MM.1S (cell line): ENCODE results near the gene RPS6KA2.

Experiments
- DNase-seq: peaks from one replicate; pipeline ENCODE4 v3.0.0-alpha.2; 2015
- H2AFZ ChIP-seq: fragments of 300-600 bp; sonication (generic); 2 replicates; pipeline ENCODE4 v1.6.0; 2016; ENCODE audit warnings: antibody characterized with exemption, low read length
- H3F3A ChIP-seq: fragments of 300-600 bp; sonication (generic); 2 replicates; pipeline ENCODE4 v1.6.1; 2016; ENCODE audit warnings: mild to moderate bottlenecking, antibody characterized with exemption, low read length, moderate library complexity, mixed read lengths; ENCODE audit not compliant: insufficient read depth
- H3K27ac ChIP-seq: fragments of 300-600 bp; sonication (generic); 2 replicates; pipeline ENCODE4 v1.5.1; 2016; ENCODE audit warnings: mild to moderate bottlenecking, low read length
- H3K27me3 ChIP-seq: fragments of 300-600 bp; sonication (generic); replicated peaks from 2 replicates; pipeline ENCODE4 v1.6.0; 2016; ENCODE audit warnings: low read length; ENCODE audit not compliant: insufficient read depth
- H3K36me3 ChIP-seq: fragments of 300-600 bp; sonication (generic); replicated peaks from 2 replicates; pipeline ENCODE4 v1.6.1; 2016; ENCODE audit warnings: mild to moderate bottlenecking, low read length, mixed read lengths; ENCODE audit not compliant: insufficient read depth
- H3K4me1 ChIP-seq: fragments of 300-600 bp; sonication (generic); 2 replicates; pipeline ENCODE4 v1.6.1; 2016; ENCODE audit warnings: low read length, mixed read lengths
- H3K4me2 ChIP-seq: fragments of 300-600 bp; sonication (generic); 2 replicates; pipeline ENCODE4 v1.6.0; 2016; ENCODE audit warnings: low read depth, low read length
- H3K4me3 ChIP-seq: fragments of 300-600 bp; sonication (generic); 2 replicates; pipeline ENCODE4 v1.5.1; 2016; ENCODE audit warnings: low read length, mixed read lengths
- H3K79me2 ChIP-seq: fragments of 300-600 bp; sonication (generic); 2 replicates; pipeline ENCODE4 v1.6.1; 2016; ENCODE audit warnings: mixed run types, low read length, mixed read lengths
- H3K9ac ChIP-seq: fragments of 300-600 bp; sonication (generic); 2 replicates; pipeline ENCODE4 v1.6.1; 2016; ENCODE audit warnings: low read length, mixed read lengths
- H3K9me2 ChIP-seq: fragments of 300-600 bp; sonication (generic); replicated peaks from 2 replicates; pipeline ENCODE4 v1.6.1; 2016; ENCODE audit warnings: mild to moderate bottlenecking, low read length, mixed read lengths; ENCODE audit not compliant: insufficient read depth
- H3K9me3 ChIP-seq: fragments of 300-600 bp; sonication (generic); replicated peaks from 2 replicates; pipeline ENCODE4 v1.6.1; 2016; ENCODE audit warnings: mild to moderate bottlenecking, low read length, mixed read lengths; ENCODE audit not compliant: insufficient read depth
- H4K20me1 ChIP-seq: fragments of 300-600 bp; sonication (generic); 2 replicates; pipeline ENCODE4 v1.6.1; 2016; ENCODE audit warnings: mild to moderate bottlenecking, low read length, moderate library complexity, mixed read lengths; ENCODE audit not compliant: insufficient read depth
- EZH2 ChIP-seq: fragments of 300-600 bp; sonication (generic); optimal IDR thresholded peaks from 2 replicates; pipeline ENCODE3; 2017; ENCODE audit warnings: low read depth, mild to moderate bottlenecking, antibody characterized with exemption, low read length, mixed read lengths
- EZH2phosphoT487 ChIP-seq: fragments of 300-600 bp; sonication (generic); IDR thresholded peaks from 2 replicates; pipeline ENCODE4 v1.6.1; 2018; ENCODE audit warnings: antibody characterized with exemption, low read length
- TF ChIP-seq, protein P1 (sequence below): fragments of 300-600 bp; sonication (generic); IDR thresholded peaks from 2 replicates; pipeline ENCODE4 v1.5.1; 2016; ENCODE audit warnings: antibody characterized with exemption, low read length, mixed read lengths

RPS6KA2 gene

DNA sequence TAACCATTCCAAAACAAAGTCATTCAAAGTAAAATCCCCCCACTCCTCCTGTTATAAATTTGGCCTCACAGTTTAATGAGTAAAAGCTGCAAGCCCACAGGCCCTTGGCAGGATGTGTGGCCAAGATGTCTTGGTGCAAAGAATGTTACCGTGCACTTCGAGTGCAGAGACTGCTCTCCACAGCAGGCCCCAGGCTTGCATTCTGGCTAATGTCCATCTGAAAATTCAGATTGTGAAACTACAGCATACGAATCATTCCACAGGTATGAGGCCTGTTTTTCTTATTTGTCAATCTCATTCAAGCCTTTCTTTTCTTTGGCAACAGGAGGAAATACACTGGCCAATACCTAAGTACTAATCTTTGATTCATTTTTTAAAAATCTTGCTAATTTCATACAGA, 7.1 kb downstream of the RPS6KA2 start:
- Histone ChIP-seq H3F3A (no peaks in the 10 kb centered on the region), H4K20me1 (no peaks in the 10 kb centered on the region), H3K36me3 (no peaks in the 10 kb centered on the region), H3K27me3 (no peaks in the 10 kb centered on the region), H3K9me2 (no peaks in the 10 kb centered on the region), H3K79me2 (no peaks in the 10 kb centered on the region), H3K9ac (no peak overlapping the region), H3K4me3 (no peak overlapping the region), H3K9me3 (no peaks in the 10 kb centered on the region), H2AFZ (no peak overlapping the region), H3K4me1 (no peaks in the 10 kb centered on the region), H3K4me2 (no peak overlapping the region), H3K27ac (no peak overlapping the region)
- TF ChIP-seq EZH2phosphoT487 (no peak), EZH2 (no peak)
- TF ChIP-seq, protein P1, sequence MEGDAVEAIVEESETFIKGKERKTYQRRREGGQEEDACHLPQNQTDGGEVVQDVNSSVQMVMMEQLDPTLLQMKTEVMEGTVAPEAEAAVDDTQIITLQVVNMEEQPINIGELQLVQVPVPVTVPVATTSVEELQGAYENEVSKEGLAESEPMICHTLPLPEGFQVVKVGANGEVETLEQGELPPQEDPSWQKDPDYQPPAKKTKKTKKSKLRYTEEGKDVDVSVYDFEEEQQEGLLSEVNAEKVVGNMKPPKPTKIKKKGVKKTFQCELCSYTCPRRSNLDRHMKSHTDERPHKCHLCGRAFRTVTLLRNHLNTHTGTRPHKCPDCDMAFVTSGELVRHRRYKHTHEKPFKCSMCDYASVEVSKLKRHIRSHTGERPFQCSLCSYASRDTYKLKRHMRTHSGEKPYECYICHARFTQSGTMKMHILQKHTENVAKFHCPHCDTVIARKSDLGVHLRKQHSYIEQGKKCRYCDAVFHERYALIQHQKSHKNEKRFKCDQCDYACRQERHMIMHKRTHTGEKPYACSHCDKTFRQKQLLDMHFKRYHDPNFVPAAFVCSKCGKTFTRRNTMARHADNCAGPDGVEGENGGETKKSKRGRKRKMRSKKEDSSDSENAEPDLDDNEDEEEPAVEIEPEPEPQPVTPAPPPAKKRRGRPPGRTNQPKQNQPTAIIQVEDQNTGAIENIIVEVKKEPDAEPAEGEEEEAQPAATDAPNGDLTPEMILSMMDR = no peak
- no peak for DNase-seq

- no peak overlapping the region for H2AFZ ChIP-seq
Observed at GRCh38 chr6:166618866-166619761, 7.9 kb downstream of the RPS6KA2 start.

GRCh38 chr6:166618251-166618650, 8.8 kb downstream of the RPS6KA2 start:
- Histone ChIP-seq H3K9ac (no peak overlapping the region), H3K4me3 (no peak overlapping the region), H2AFZ (no peak overlapping the region), H3K9me2 (no peaks in the 10 kb centered on the region), H3K9me3 (no peaks in the 10 kb centered on the region), H3K4me1 (no peaks in the 10 kb centered on the region), H3K27me3 (no peaks in the 10 kb centered on the region), H3F3A (no peaks in the 10 kb centered on the region), H3K79me2 (no peaks in the 10 kb centered on the region), H3K4me2 (no peak overlapping the region), H4K20me1 (no peaks in the 10 kb centered on the region), H3K36me3 (no peaks in the 10 kb centered on the region), H3K27ac (no peak overlapping the region)
- no peak for DNase-seq
- TF ChIP-seq EZH2phosphoT487 (no peak), EZH2 (no peak)
- TF ChIP-seq, protein P1 = no peak

More at GRCh38 chr6:166618866-166619761, 7.9 kb downstream of the RPS6KA2 start:
- no peak overlapping the region for H3K4me3 ChIP-seq
- TF ChIP-seq, protein P1 = no peak
- no peak for TF ChIP-seq EZH2
- no peaks in the 10 kb centered on the region for H3F3A ChIP-seq
- H3K9ac ChIP-seq = no peak overlapping the region
- H3K4me2 ChIP-seq = no peak overlapping the region
- H3K9me2 ChIP-seq = no peaks in the 10 kb centered on the region
- no peaks in the 10 kb centered on the region for H3K4me1 ChIP-seq
- H3K36me3 ChIP-seq = no peaks in the 10 kb centered on the region
- H3K27me3 ChIP-seq = no peaks in the 10 kb centered on the region
- no peaks in the 10 kb centered on the region for H3K79me2 ChIP-seq
- no peak overlapping the region for H3K27ac ChIP-seq
- no peaks in the 10 kb centered on the region for H4K20me1 ChIP-seq
- no peaks in the 10 kb centered on the region for H3K9me3 ChIP-seq
- no peak for DNase-seq
